Right kidney (tissue), 1 donor: ENCODE results near the gene ZNF618.

Experiments used
- DNase-seq: peaks from one replicate; pipeline ENCODE4 v3.0.0-alpha.2; 2016

Gene ZNF618

DNA sequence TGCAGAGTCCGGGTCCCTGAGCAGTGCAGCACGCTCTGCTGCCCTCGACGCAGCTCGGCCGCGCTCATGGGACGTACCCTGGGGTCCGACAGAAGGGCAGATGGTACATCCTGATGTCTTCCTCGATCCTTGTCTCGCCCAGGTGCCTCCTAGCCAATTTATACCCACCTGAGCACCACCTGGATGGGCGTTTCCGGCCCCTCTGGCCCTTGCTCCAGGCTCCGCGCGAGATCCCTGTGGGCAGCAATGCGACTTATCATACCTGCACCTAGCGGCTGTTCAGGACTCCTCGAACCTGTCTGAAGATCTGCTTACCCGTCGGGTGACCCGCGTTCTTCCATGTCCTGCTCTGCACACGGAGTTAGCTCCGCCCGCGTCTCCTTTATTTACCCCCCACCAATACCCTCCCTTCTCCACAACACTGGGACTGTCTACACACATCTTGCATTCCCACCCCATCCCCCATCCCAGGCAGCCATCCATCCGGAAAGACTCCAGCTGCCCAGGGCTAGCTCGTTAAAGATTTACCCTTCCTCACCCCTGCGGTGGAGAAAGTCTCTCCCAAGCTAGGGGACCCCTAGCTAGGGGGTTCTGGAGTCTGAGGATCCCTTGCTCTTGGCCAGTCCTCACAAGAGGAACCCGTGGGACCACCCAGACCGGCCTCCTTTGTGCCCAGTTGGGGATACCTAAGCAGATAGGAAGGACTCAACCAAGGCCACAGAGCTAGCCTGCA, 223.0 kb downstream of the ZNF618 start, which contains the start of gene KIF12:
Gene KIF12 (minus strand): TSS at position 357 of the 733 bp plus-strand sequence. CDS start 16 bp downstream, at position 341.
- DNase-seq: peak; percentile 82

DNA sequence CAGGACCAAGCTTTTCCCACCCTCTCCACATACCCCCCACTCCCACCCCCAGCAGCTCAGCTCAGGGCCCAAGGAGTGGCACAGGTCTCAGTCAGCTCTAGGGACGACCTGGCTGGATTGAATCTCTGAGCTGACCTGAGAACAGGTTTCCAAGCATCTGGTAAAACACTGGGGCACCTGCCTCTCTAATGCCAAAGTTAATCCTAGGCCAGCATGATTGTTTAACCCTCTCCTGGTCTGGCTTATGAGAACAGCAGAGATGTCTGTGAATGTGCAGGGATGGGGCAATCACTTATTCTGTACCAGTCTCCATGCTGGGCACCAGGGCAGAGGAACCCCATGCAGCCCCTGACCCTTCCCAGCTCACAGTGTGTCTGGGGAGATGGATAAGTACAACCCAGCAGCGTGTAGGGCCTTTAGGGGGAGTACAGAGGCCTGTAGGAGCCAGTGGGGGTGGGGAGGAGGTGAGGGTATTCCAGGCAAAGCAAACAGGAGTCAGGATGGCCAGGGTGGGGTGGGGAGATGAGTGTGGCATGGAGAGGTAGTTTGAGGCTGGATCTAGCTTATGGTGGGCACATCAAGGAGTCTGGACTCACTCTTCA, 223.7 kb downstream of the ZNF618 start:
- peak; percentile 69 for DNase-seq

DNA sequence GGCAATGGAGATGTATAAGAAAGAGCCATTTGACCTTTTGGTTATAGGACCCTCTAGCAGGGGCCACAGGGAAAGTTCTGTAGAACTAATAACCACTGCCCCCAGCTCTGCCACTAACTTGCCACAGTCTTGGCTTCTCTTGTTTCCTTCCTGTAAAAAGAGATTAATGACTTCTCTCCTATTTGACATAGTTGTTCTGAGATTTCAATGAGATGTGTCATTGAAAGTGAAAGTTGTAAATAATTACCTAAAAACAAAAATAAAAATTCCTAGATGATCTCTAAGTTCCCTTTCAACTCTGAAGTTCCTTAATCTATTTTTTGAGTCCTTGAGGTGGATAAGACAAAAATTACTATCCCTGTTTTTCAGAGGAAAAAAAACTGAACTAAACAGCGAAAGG, 224.4 kb downstream of the ZNF618 start:
- DNase-seq: no peak

DNA sequence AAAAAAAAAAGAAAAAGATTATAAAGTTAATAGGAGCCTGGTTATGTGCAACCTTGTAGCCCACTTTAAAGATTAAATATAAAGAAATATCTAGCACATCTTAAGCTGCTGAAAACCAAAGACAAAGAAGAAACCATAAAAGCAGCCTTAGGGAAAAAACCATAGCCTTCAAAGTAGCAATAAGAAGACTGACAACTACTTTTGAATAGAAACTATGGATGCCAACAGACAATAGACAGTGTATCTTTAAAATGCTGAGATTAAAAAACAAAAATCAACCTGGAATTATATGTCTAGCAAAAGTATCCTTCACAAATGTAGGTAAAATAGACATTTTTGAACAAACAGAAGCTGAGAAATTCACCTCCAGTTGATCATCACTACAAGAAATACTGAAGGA, 226.4 kb downstream of the ZNF618 start:
- DNase-seq: no peak

DNA sequence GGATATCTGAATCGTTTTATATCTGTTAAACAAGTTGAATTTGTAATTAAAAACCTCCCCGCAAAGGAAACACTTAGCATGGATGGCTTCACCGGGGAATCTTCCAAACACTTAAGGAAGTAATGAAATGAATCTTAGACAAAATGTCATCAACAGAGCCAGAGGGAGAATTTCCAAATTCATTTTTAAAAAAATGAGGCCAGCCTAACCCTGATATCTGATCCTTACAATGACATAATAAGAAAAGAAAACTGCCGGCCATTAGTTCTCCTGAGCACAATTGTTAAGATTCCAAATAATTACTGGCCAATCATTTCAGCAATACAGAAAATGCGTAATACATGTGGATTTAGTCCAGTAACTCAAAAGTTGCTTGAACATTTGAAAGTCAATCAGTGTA, 229.1 kb downstream of the ZNF618 start:
- no peak for DNase-seq
